ENCODE results near the gene MAML2. TPM values are rescaled to one million over a fixed set of nuclear protein-coding genes. Genes with fewer than 3 reads are reported as not detected.

Gene MAML2
- total and polyA plus RNA-seq, 9 of the 15 experiments (the other 6 are each of a cell fraction or from before 2014, with no cell fraction given), result 0.79 to 6.8 (median 4.8) TPM

DNA sequence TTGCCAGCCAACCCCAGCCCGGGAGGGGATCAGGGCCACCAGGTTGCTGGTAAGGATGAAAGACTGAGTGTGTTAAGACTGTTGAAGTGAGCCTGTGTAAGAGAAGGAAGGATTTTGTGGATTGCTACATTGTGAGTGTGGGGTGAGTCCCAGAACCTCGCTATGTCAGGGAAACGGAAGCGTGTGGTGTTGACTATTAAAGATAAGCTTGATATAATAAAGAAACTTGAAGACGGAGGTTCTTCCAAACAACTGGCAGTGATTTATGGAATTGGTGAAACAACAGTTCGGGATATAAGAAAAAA, 47.4 kb upstream of the MAML2 start:
- no peaks in the 10 kb centered on the region for H4K20me1 ChIP-seq (replicated peaks; ENCODE audit: control insufficient read depth, insufficient read depth, low read length)
- H3K9me1 ChIP-seq (ENCODE audit: control insufficient read depth, insufficient read depth, low read length), result no peaks in the 10 kb centered on the region
- in situ Hi-C loops (cut with MboI) (no loop called here), intact Hi-C loops (cut with micrococcal nuclease) (loop anchor here (5.0 kb wide), 1 partner anchor 148 kb away; no protein-coding TSS in a partner anchor)
- peaks cover 10% of the 10 kb centered on the region; the same call in 1 of the 2 replicates for H3K9me3 ChIP-seq (replicated peaks; ENCODE audit: control insufficient read depth, insufficient read depth, low read depth, low read length)
- H3K27me3 ChIP-seq (ENCODE audit: control insufficient read depth in 2 of 2, insufficient read depth in 2 of 2, low read length in 2 of 2), result no peaks in the 10 kb centered on the region
- ATAC-seq (no peak; the same call in 2 of the 3 replicates), DNase-seq (ENCODE audit: extremely low read depth in 1 of 4, low spot score in 3 of 4) (peak in 1 of 4 experiments; percentile 12), FAIRE-seq (peak; percentile 19)
- H3K4me2 ChIP-seq (ENCODE audit: insufficient read depth, low read length), result peak overlapping the region; percentile 90
- POLR2A ChIA-PET, result interaction anchor here (1.2 kb wide), 1 partner anchor 600 kb away, joined by 3 read pairs; the partner anchor contains the start of gene CEP57
- peaks cover 47% of the 10 kb centered on the region for H3K79me2 ChIP-seq (ENCODE audit: control insufficient read depth, insufficient read depth, low read length)
- H3K9ac ChIP-seq (ENCODE audit: insufficient read depth in 1 of 2, low read depth in 2 of 2, low read length in 2 of 2), result peak overlapping the region; percentile 61 to 88; a peak in 3 of 4 replicates
- peaks cover 0 to 4% of the 10 kb centered on the region in 2 experiments; a peak in 1 of 5 replicates for H3K4me1 ChIP-seq (replicated peaks in 1 of 2; ENCODE audit: control insufficient read depth in 2 of 2, insufficient read depth in 2 of 2, low read length in 2 of 2)
- H2AFZ ChIP-seq (ENCODE audit: low read depth, low read length), result peak overlapping the region; percentile 94
- BruUV-seq (replicated peaks), result TSS peak; percentile 82
- CTCF ChIA-PET (ENCODE audit: low intra/inter-chr PET ratio), result no interaction called here
- peak overlapping the region; percentile 87 for H3K27ac ChIP-seq (ENCODE audit: extremely low read depth, low read depth, low read length)
- H3K36me3 ChIP-seq (ENCODE audit: control insufficient read depth, insufficient read depth, low read length), result peaks cover 8% of the 10 kb centered on the region; the same call in 1 of the 3 replicates
- H3K4me3 ChIP-seq, result peak overlapping the region; percentile 67
- 3% methylated on average over 6 of the region's 6 CpGs for WGBS (ENCODE audit: insufficient coverage, low coverage, missing lambda C conversion rate)
- TF ChIP-seq NEUROD1 (IDR thresholded peaks at IDR 0.05; ENCODE audit: borderline replicate concordance, low read depth, low read length, partially characterized antibody) (no peak), ERF (CRISPR knock-in tag; IDR thresholded peaks at IDR 0.05) (no peak), KLF13 (tag; IDR thresholded peaks at IDR 0.05; ENCODE audit: borderline replicate concordance, low read depth) (no peak), KAT8 (IDR thresholded peaks at IDR 0.05; ENCODE audit: low read depth) (no peak), ZFX (CRISPR knock-in tag; IDR thresholded peaks at IDR 0.05) (peak; percentile 1; the same call in 1 of the 2 replicates), NR0B1 (IDR thresholded peaks at IDR 0.05; ENCODE audit: partially characterized antibody) (no peak), POLR2B (IDR thresholded peaks at IDR 0.05; ENCODE audit: low read depth, partially characterized antibody) (no peak), FOXP4 (CRISPR knock-in tag; IDR thresholded peaks at IDR 0.05; ENCODE audit: borderline replicate concordance) (no peak), SMARCE1 (IDR thresholded peaks at IDR 0.05) (no peak), MEF2A (IDR thresholded peaks at IDR 0.05; ENCODE audit: control insufficient read depth, low read depth, low read length) (no peak), RBM25 (IDR thresholded peaks at IDR 0.05; ENCODE audit: low read depth, low read length, severe bottlenecking) (no peak), ZNF766 (CRISPR knock-in tag; conservative IDR thresholded peaks at IDR 0.05) (no peak), ZBTB9 (CRISPR knock-in tag; IDR thresholded peaks at IDR 0.05) (0 out of 2 replicates have a peak, but pooled peaks have one; percentile 10), CBFB (CRISPR knock-in tag; IDR thresholded peaks at IDR 0.05) (no peak), CHD2 (IDR thresholded peaks at IDR 0.05; ENCODE audit: low read depth, low read length) (no peak)
- TF ChIP-seq, protein P1, sequence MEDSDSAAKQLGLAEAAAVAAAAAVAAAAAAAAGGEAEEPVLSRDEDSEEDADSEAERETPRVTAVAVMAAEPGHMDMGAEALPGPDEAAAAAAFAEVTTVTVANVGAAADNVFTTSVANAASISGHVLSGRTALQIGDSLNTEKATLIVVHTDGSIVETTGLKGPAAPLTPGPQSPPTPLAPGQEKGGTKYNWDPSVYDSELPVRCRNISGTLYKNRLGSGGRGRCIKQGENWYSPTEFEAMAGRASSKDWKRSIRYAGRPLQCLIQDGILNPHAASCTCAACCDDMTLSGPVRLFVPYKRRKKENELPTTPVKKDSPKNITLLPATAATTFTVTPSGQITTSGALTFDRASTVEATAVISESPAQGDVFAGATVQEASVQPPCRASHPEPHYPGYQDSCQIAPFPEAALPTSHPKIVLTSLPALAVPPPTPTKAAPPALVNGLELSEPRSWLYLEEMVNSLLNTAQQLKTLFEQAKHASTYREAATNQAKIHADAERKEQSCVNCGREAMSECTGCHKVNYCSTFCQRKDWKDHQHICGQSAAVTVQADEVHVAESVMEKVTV (CRISPR knock-in tag; IDR thresholded peaks at IDR 0.05), result 0 out of 2 replicates have a peak, but pooled peaks have one; percentile 5

Data from K562 (cell line).